HepG2 (cell line): ENCODE measurements around the gene ZNF670. TPM values are rescaled to one million over a fixed set of nuclear protein-coding genes. Genes with fewer than 3 reads are reported as not detected.
A peak's percentile ranks its signal among the peaks of the same experiment; 100 is the strongest.

Source experiments
- CREBL2 ChIP-seq: sonication (generic); formaldehyde crosslinking; IDR thresholded peaks from 2 replicates; pipeline ENCODE4 v1.8.1; 2023; ENCODE audit warnings: missing genetic modification reagents, mild to moderate bottlenecking, borderline replicate concordance
- CSRNP2 ChIP-seq: sonication (generic); formaldehyde crosslinking; conservative IDR thresholded peaks from 2 replicates; pipeline ENCODE4 v1.8.0; 2022; ENCODE audit warnings: low read depth, missing genetic modification reagents
- DNMT1 ChIP-seq: sonication (generic); formaldehyde crosslinking; IDR thresholded peaks from 2 replicates; pipeline ENCODE4 v1.5.1; 2020; ENCODE audit warnings: mild to moderate bottlenecking, missing genetic modification reagents
- HNRNPK ChIP-seq: fragments of 200-400 bp; formaldehyde crosslinking; IDR thresholded peaks from 2 replicates; pipeline ENCODE4 v1.6.1; 2018; ENCODE audit warnings: low read length, low read depth, moderate library complexity, mild to moderate bottlenecking; ENCODE audit not compliant: poor library complexity, severe bottlenecking
- KLF12 ChIP-seq: sonication (generic); formaldehyde crosslinking; IDR thresholded peaks from 2 replicates; pipeline ENCODE4 v1.4.0; 2020; ENCODE audit warnings: missing genetic modification reagents, borderline replicate concordance
- MIXL1 ChIP-seq: IDR thresholded peaks from 2 replicates; pipeline ENCODE4 v1.6.1; 2016
- MYPOP ChIP-seq: sonication (generic); formaldehyde crosslinking; IDR thresholded peaks from 2 replicates; pipeline ENCODE4 v1.8.1; 2023; ENCODE audit warnings: mild to moderate bottlenecking, moderate library complexity, missing genetic modification reagents
- ONECUT2 ChIP-seq: sonication (generic); formaldehyde crosslinking; IDR thresholded peaks from 2 replicates; pipeline ENCODE4 v1.4.0; 2020; ENCODE audit warnings: missing genetic modification reagents
- PRDM15 ChIP-seq: sonication (generic); formaldehyde crosslinking; IDR thresholded peaks from 2 replicates; pipeline ENCODE4 v1.4.0; 2020; ENCODE audit warnings: missing genetic modification reagents
- REXO4 ChIP-seq: sonication (generic); formaldehyde crosslinking; IDR thresholded peaks from 2 replicates; pipeline ENCODE4 v1.8.0; 2022; ENCODE audit warnings: missing genetic modification reagents, mild to moderate bottlenecking, borderline replicate concordance
- SMAD9 ChIP-seq: sonication (generic); formaldehyde crosslinking; IDR thresholded peaks from 2 replicates; pipeline ENCODE4 v1.5.1; 2020; ENCODE audit warnings: mild to moderate bottlenecking, missing genetic modification reagents
- SRSF9 ChIP-seq: fragments of 200-400 bp; formaldehyde crosslinking; IDR thresholded peaks from 2 replicates; pipeline ENCODE4 v1.6.1; 2018; ENCODE audit warnings: borderline replicate concordance, mild to moderate bottlenecking, low read depth, low read length; ENCODE audit not compliant: insufficient read depth, poor library complexity, severe bottlenecking
- ZBTB1 ChIP-seq: sonication (generic); formaldehyde crosslinking; IDR thresholded peaks from 2 replicates; pipeline ENCODE4 v1.4.0; 2020; ENCODE audit warnings: missing genetic modification reagents, borderline replicate concordance
- ZBTB20 ChIP-seq: sonication (generic); formaldehyde crosslinking; IDR thresholded peaks from 2 replicates; pipeline ENCODE4 v1.8.1; 2023; ENCODE audit warnings: missing genetic modification reagents, low read depth, mild to moderate bottlenecking, borderline replicate concordance
- ZNF232 ChIP-seq: sonication (generic); formaldehyde crosslinking; IDR thresholded peaks from 2 replicates; pipeline ENCODE4 v1.4.0; 2020; ENCODE audit warnings: missing genetic modification reagents, borderline replicate concordance
- ZNF33B ChIP-seq: sonication (generic); formaldehyde crosslinking; IDR thresholded peaks from 2 replicates; pipeline ENCODE4 v1.5.1; 2020; ENCODE audit warnings: mild to moderate bottlenecking, missing genetic modification reagents
- ZNF496 ChIP-seq: sonication (generic); formaldehyde crosslinking; IDR thresholded peaks from 2 replicates; pipeline ENCODE4 v1.8.1; 2023; ENCODE audit warnings: mild to moderate bottlenecking, moderate library complexity, missing genetic modification reagents; ENCODE audit not compliant: insufficient replicate concordance
- ZNF546 ChIP-seq: sonication (generic); formaldehyde crosslinking; conservative IDR thresholded peaks from 2 replicates; pipeline ENCODE4 v1.8.1; 2023; ENCODE audit warnings: mild to moderate bottlenecking, missing genetic modification reagents
- ZNF670 ChIP-seq: sonication (generic); formaldehyde crosslinking; IDR thresholded peaks from 2 replicates; pipeline ENCODE4 v1.8.0; 2022; ENCODE audit warnings: mild to moderate bottlenecking, missing genetic modification reagents, borderline replicate concordance
- ZSCAN5A ChIP-seq: sonication (generic); formaldehyde crosslinking; IDR thresholded peaks from 2 replicates; pipeline ENCODE4 v1.8.0; 2022; ENCODE audit warnings: mild to moderate bottlenecking, missing genetic modification reagents, borderline replicate concordance
- polyA plus RNA-seq, 8 experiments: library from polyadenylated mRNA; depleted of rRNA in 3 of 8; stranded (reverse) in 7 of 8; unstranded in 1 of 8; fragments of >200 nt; fragmentation: Illumina TruSeq in 4 of 8; extraction: Trizol in 4 of 8; gene quantifications; 2 replicates each; pipeline versions ENCODE4 v1.2.1 to v1.2.3, GENCODE V29; 2011 to 2016; ENCODE audit warnings: low read depth in 4 of 8, missing spikeins in 1 of 8, mixed read lengths in 1 of 8; ENCODE audit not compliant: insufficient read depth in 1 of 8
- total RNA-seq, 5 experiments: library from RNA; depleted of rRNA; stranded (reverse); fragments of >200 nt; fragmentation: Illumina TruSeq; extraction: Trizol; gene quantifications; 2 replicates each; pipeline ENCODE4 v1.2.3, GENCODE V29; 2016; ENCODE audit warnings: low read depth in 1 of 5

ZNF670 gene
- total and polyA plus RNA-seq, 2 of the 13 experiments (the other 11 are each of a cell fraction or from before 2014, with no cell fraction given), result 4.2 to 10.9 TPM

- TF ChIP-seq CSRNP2 (CRISPR knock-in tag) (no peak), DNMT1 (CRISPR knock-in tag) (no peak), REXO4 (CRISPR knock-in tag) (no peak), SMAD9 (CRISPR knock-in tag) (peak; percentile 94; the same call in 1 of the 2 replicates), KLF12 (CRISPR knock-in tag) (no peak), SRSF9 (no peak), ZNF496 (CRISPR knock-in tag) (no peak), ZNF546 (0 out of 2 replicates have a peak, but pooled peaks have one; percentile 35), PRDM15 (CRISPR knock-in tag) (no peak), CREBL2 (CRISPR knock-in tag) (no peak), HNRNPK (no peak), ZBTB20 (CRISPR knock-in tag) (no peak), ZNF232 (CRISPR knock-in tag) (peak; percentile 41; the same call in 1 of the 2 replicates), ZSCAN5A (CRISPR knock-in tag) (peak; percentile 54; the same call in 1 of the 2 replicates), MIXL1 (CRISPR knock-in tag) (no peak), ZBTB1 (CRISPR knock-in tag) (no peak), ZNF670 (CRISPR knock-in tag) (no peak; the same call in 1 of the 2 replicates), ONECUT2 (CRISPR knock-in tag) (0 out of 2 replicates have a peak, but pooled peaks have one; percentile 16), ZNF33B (CRISPR knock-in tag) (peak; percentile 90), MYPOP (CRISPR knock-in tag) (peak; percentile 85)
Measured at GRCh38 chr1:247111700-247112478, 33.3 kb upstream of the ZNF670 start (continued).
